ENCODE results near the gene GAS2L2.
"Not testable (repeated sequence)": the region's sequence is repeated elsewhere in the genome, so short reads cannot be mapped to it uniquely, and the experiment has no call there.

The GAS2L2 gene

GRCh38 chr17:35726127-35726952, 26.7 kb downstream of the GAS2L2 start:
- no peak for DNase-seq

GRCh38 chr17:35725802-35726126, 27.3 kb downstream of the GAS2L2 start:
- DNase-seq = no peak

GRCh38 chr17:35725058-35725457, 28.0 kb downstream of the GAS2L2 start:
- DNase-seq = no peak

GRCh38 chr17:35723735-35724134, 29.3 kb downstream of the GAS2L2 start:
- no peak for DNase-seq

GRCh38 chr17:35717475-35717874, 35.6 kb downstream of the GAS2L2 start:
- no peak for DNase-seq

GRCh38 chr17:35716897-35717465, 36.1 kb downstream of the GAS2L2 start:
- no peak for DNase-seq

- DNase-seq = no peak
Measured at GRCh38 chr17:35716173-35716572, 36.9 kb downstream of the GAS2L2 start.

GRCh38 chr17:35715416-35715815, 37.6 kb downstream of the GAS2L2 start:
- no peak for DNase-seq

GRCh38 chr17:35714988-35715387, 38.1 kb downstream of the GAS2L2 start:
- no peak for DNase-seq

- DNase-seq = no peak
Measured at GRCh38 chr17:35713069-35713728, 39.8 kb downstream of the GAS2L2 start.

GRCh38 chr17:35710950-35711349, 42.1 kb downstream of the GAS2L2 start:
- DNase-seq = no peak

GRCh38 chr17:35709874-35710273, 43.2 kb downstream of the GAS2L2 start:
- no peak for DNase-seq

GRCh38 chr17:35708951-35709350, 44.1 kb downstream of the GAS2L2 start:
- no peak for DNase-seq

GRCh38 chr17:35708149-35708548, 44.9 kb downstream of the GAS2L2 start:
- no peak for DNase-seq

- no peak for DNase-seq
Measured at GRCh38 chr17:35705705-35706104, 47.3 kb downstream of the GAS2L2 start.

GRCh38 chr17:35705230-35705629, 47.8 kb downstream of the GAS2L2 start:
- no peak for DNase-seq

- DNase-seq = not testable (repeated sequence)
Measured at GRCh38 chr17:35703308-35703707, 49.7 kb downstream of the GAS2L2 start.

- DNase-seq = no peak
Measured at GRCh38 chr17:35701491-35701890, 51.5 kb downstream of the GAS2L2 start.

GRCh38 chr17:35700150-35700549, 52.9 kb downstream of the GAS2L2 start:
- DNase-seq = no peak

- DNase-seq = no peak
Measured at GRCh38 chr17:35698800-35699199, 54.2 kb downstream of the GAS2L2 start.

GRCh38 chr17:35695613-35696012, 57.4 kb downstream of the GAS2L2 start:
- DNase-seq = no peak

- DNase-seq = no peak
Measured at GRCh38 chr17:35694906-35695305, 58.1 kb downstream of the GAS2L2 start.

Data from SHP77 treated with DMSO at 0.1 percent for 48 hours (cell line).